NCI-H187 (cell line): ENCODE results near the gene TNS1.

ENCODE experiments used
- DNase-seq, 2 experiments: peaks; one replicate each; lab custom pipeline; 2025; lab: John Stamatoyannopoulos, UW

The TNS1 gene

GRCh38 chr2:217849154-217849975 is 153.4 kb downstream of the TNS1 start:
- DNase-seq, result no peak

- DNase-seq, result no peak
These were observed 154.3 kb downstream of the TNS1 start for GRCh38 chr2:217848351-217848957.

GRCh38 chr2:217847552-217848350 is 155.0 kb downstream of the TNS1 start:
- no peak for DNase-seq

- DNase-seq, result no peak
These were observed 155.7 kb downstream of the TNS1 start for GRCh38 chr2:217847115-217847514.

GRCh38 chr2:217846321-217846743 is 156.5 kb downstream of the TNS1 start:
- DNase-seq, result no peak

- no peak for DNase-seq
These were observed 157.5 kb downstream of the TNS1 start for GRCh38 chr2:217845301-217845700.

- no peak for DNase-seq
These were observed 158.1 kb downstream of the TNS1 start for GRCh38 chr2:217844696-217845095.

GRCh38 chr2:217843324-217843723 is 159.5 kb downstream of the TNS1 start:
- no peak for DNase-seq

GRCh38 chr2:217842017-217842416 is 160.8 kb downstream of the TNS1 start:
- no peak for DNase-seq

GRCh38 chr2:217840522-217840921 is 162.3 kb downstream of the TNS1 start:
- no peak for DNase-seq

- DNase-seq, result no peak
These were observed 163.1 kb downstream of the TNS1 start for GRCh38 chr2:217839750-217840107.

GRCh38 chr2:217839073-217839749 is 163.6 kb downstream of the TNS1 start:
- no peak for DNase-seq

- DNase-seq, result no peak
These were observed 164.4 kb downstream of the TNS1 start for GRCh38 chr2:217838409-217838831.

GRCh38 chr2:217837530-217837929 is 165.3 kb downstream of the TNS1 start:
- DNase-seq, result no peak

- no peak for DNase-seq
These were observed 165.8 kb downstream of the TNS1 start for GRCh38 chr2:217836901-217837491.

- no peak for DNase-seq
These were observed 166.6 kb downstream of the TNS1 start for GRCh38 chr2:217835931-217836891.

GRCh38 chr2:217834744-217835513 is 167.9 kb downstream of the TNS1 start:
- DNase-seq, result no peak

GRCh38 chr2:217834057-217834620 is 168.7 kb downstream of the TNS1 start:
- DNase-seq, result no peak

GRCh38 chr2:217833439-217833838 is 169.4 kb downstream of the TNS1 start:
- no peak for DNase-seq
